ENCODE data around the gene MYL12B.
A peak's percentile ranks its signal among the peaks of the same experiment; 100 is the strongest.
"Not testable (repeated sequence)": the region's sequence is repeated elsewhere in the genome, so short reads cannot be mapped to it uniquely, and the experiment has no call there.

The MYL12B gene

DNA sequence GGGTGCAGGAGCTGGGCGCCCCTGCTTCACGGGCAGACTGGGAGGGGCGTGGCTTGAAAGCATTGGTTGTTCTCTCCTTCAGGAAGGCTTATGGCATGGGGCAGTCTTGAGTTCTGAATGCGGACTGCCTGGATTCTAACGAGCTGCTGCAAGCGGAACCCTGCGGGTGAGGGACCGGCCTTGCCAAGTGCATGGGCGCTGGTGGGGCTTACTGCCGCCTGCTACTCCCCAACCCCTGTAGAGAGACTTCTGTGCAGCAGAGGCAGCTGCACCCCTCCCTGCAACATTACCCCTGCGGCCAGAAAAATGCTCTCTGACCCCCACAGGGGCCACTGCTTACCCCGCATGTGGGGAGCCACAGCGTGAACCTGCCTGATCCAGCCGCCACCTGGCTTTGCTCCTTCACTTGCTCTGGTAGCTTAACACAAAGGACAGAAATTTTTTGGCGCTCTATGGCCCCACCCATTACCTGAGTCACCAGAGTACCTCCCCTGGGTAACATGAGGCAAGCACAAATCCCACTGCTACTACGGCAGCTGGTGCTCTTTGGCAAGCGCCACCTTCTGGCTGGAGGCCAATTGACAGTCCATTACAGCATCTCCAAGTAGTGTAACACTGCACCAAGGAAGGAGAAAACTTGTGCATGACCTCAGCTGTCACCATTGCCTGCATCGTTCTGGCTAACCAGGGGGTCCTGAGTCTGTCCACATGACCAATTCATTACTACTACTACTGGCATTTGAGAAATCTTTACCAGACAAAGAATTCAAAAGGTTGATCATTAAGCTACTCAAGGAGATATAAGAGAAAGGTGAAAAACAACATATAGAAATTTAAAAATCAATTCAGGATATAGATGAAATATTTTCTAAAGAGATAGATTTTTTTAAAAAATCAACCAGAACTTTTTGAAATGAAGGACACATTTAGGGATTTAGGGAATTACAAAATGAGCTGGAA, 35.4 kb downstream of the MYL12B start:
- H3K4me3 ChIP-seq (ENCODE audit: low read length in 2 of 2), result peak overlapping the region; percentile 75 to 88
- peak overlapping the region; percentile 67 to 81 for H3K9ac ChIP-seq (ENCODE audit: low read depth in 1 of 2, low read length in 2 of 2)
- peak overlapping the region; percentile 43 to 65 for H3K27ac ChIP-seq (ENCODE audit: low read depth in 2 of 2, low read length in 2 of 2)
- H3K9me3 ChIP-seq (ENCODE audit: control insufficient read depth in 2 of 2, low read length in 2 of 2), result no peaks in the 10 kb centered on the region
- peaks cover 0 to 6% of the 10 kb centered on the region in 2 donors for H3K4me1 ChIP-seq (ENCODE audit: control insufficient read depth in 2 of 2, insufficient read depth in 2 of 2, low read length in 2 of 2)
- H3K36me3 ChIP-seq (ENCODE audit: control insufficient read depth in 2 of 2, insufficient read depth in 2 of 2, low read length in 2 of 2), result no peaks in the 10 kb centered on the region
- peaks cover 0 to 4% of the 10 kb centered on the region in 2 donors for H3K27me3 ChIP-seq (ENCODE audit: control insufficient read depth in 2 of 2, insufficient read depth in 2 of 2, low read length in 2 of 2)

GRCh38 chr18:3304832-3305231, 42.9 kb downstream of the MYL12B start:
- H3K9me3 ChIP-seq (ENCODE audit: control insufficient read depth in 2 of 2, low read length in 2 of 2), result no peaks in the 10 kb centered on the region
- H3K4me1 ChIP-seq (ENCODE audit: control insufficient read depth in 2 of 2, insufficient read depth in 2 of 2, low read length in 2 of 2), result no peaks in the 10 kb centered on the region
- H3K9ac ChIP-seq (ENCODE audit: low read depth in 1 of 2, low read length in 2 of 2), result no peak overlapping the region
- no peak overlapping the region for H3K4me3 ChIP-seq (ENCODE audit: low read length in 2 of 2)
- H3K36me3 ChIP-seq (ENCODE audit: control insufficient read depth in 2 of 2, insufficient read depth in 2 of 2, low read length in 2 of 2), result no peaks in the 10 kb centered on the region
- H3K27me3 ChIP-seq (ENCODE audit: control insufficient read depth in 2 of 2, insufficient read depth in 2 of 2, low read length in 2 of 2), result no peaks in the 10 kb centered on the region
- H3K27ac ChIP-seq (ENCODE audit: low read depth in 2 of 2, low read length in 2 of 2), result no peak overlapping the region

- no peak overlapping the region for H3K9ac ChIP-seq (ENCODE audit: low read depth in 1 of 2, low read length in 2 of 2)
- H3K27ac ChIP-seq (ENCODE audit: low read depth in 2 of 2, low read length in 2 of 2), result peak overlapping the region in 1 of 2 donors; percentile 12
- no peaks in the 10 kb centered on the region for H3K27me3 ChIP-seq (ENCODE audit: control insufficient read depth in 2 of 2, insufficient read depth in 2 of 2, low read length in 2 of 2)
- no peaks in the 10 kb centered on the region for H3K4me1 ChIP-seq (ENCODE audit: control insufficient read depth in 2 of 2, insufficient read depth in 2 of 2, low read length in 2 of 2)
- H3K4me3 ChIP-seq (ENCODE audit: low read length in 2 of 2), result no peak overlapping the region
- H3K9me3 ChIP-seq (ENCODE audit: control insufficient read depth in 2 of 2, low read length in 2 of 2), result no peaks in the 10 kb centered on the region
- H3K36me3 ChIP-seq (ENCODE audit: control insufficient read depth in 2 of 2, insufficient read depth in 2 of 2, low read length in 2 of 2), result no peaks in the 10 kb centered on the region
These were observed 43.4 kb downstream of the MYL12B start for GRCh38 chr18:3305354-3305762.

DNA sequence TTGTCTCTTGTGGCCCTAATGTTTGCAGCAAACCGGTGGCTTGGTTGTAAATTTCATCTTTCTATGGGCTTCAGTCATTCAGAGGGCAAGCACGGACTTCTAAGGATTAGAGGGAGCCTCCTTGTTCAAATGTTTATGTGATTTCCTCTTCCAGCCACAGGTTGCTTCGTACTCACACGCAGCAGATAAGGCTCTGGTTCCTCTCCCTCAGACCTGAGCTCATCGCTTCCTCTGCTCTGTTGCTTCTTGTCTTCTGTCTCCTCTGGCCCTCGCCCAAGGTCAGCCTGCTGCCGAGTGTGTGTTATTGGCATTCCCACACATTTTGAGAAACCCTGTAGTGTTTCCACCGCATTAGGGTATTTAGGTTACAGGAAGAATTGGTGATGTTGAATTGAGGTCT, 44.0 kb downstream of the MYL12B start:
- Histone ChIP-seq H3K27ac (ENCODE audit: low read depth in 2 of 2, low read length in 2 of 2) (peak overlapping the region in 1 of 2 donors; percentile 12), H3K4me3 (ENCODE audit: low read length in 2 of 2) (no peak overlapping the region), H3K4me1 (ENCODE audit: control insufficient read depth in 2 of 2, insufficient read depth in 2 of 2, low read length in 2 of 2) (no peaks in the 10 kb centered on the region), H3K36me3 (ENCODE audit: control insufficient read depth in 2 of 2, insufficient read depth in 2 of 2, low read length in 2 of 2) (no peaks in the 10 kb centered on the region), H3K27me3 (ENCODE audit: control insufficient read depth in 2 of 2, insufficient read depth in 2 of 2, low read length in 2 of 2) (no peaks in the 10 kb centered on the region), H3K9ac (ENCODE audit: low read depth in 1 of 2, low read length in 2 of 2) (no peak overlapping the region), H3K9me3 (ENCODE audit: control insufficient read depth in 2 of 2, low read length in 2 of 2) (no peaks in the 10 kb centered on the region)

GRCh38 chr18:3306391-3306790, 44.5 kb downstream of the MYL12B start:
- no peaks in the 10 kb centered on the region for H3K27me3 ChIP-seq (ENCODE audit: control insufficient read depth in 2 of 2, insufficient read depth in 2 of 2, low read length in 2 of 2)
- H3K9me3 ChIP-seq (ENCODE audit: control insufficient read depth in 2 of 2, low read length in 2 of 2), result no peaks in the 10 kb centered on the region
- H3K36me3 ChIP-seq (ENCODE audit: control insufficient read depth in 2 of 2, insufficient read depth in 2 of 2, low read length in 2 of 2), result no peaks in the 10 kb centered on the region
- no peak overlapping the region for H3K4me3 ChIP-seq (ENCODE audit: low read length in 2 of 2)
- H3K9ac ChIP-seq (ENCODE audit: low read depth in 1 of 2, low read length in 2 of 2), result no peak overlapping the region
- H3K4me1 ChIP-seq (ENCODE audit: control insufficient read depth in 2 of 2, insufficient read depth in 2 of 2, low read length in 2 of 2), result no peaks in the 10 kb centered on the region
- H3K27ac ChIP-seq (ENCODE audit: low read depth in 2 of 2, low read length in 2 of 2), result no peak overlapping the region

DNA sequence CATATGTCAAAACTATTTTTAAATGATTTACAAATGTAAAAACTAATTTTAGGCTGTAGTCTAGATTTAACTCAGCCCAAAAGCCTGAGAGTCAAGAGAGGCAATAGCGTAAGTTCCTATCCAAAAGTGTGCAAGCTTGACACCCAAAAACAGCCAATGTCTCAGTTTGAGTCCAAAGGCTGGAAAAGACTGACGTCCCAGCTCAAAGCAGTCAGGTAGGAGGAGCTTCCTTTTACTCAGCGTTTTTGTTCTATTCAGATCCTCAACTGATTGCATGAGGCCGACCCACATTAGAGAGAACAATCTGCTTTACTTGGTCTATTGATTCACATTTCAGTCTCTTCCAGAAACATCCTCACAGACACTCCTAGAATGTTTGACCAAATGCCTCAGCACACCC, 51.8 kb downstream of the MYL12B start:
- Histone ChIP-seq H3K9me3 (ENCODE audit: control insufficient read depth in 2 of 2, low read length in 2 of 2) (no peaks in the 10 kb centered on the region), H3K4me3 (ENCODE audit: low read length in 2 of 2) (no peak overlapping the region), H3K36me3 (ENCODE audit: control insufficient read depth in 2 of 2, insufficient read depth in 2 of 2, low read length in 2 of 2) (no peaks in the 10 kb centered on the region), H3K4me1 (ENCODE audit: control insufficient read depth in 2 of 2, insufficient read depth in 2 of 2, low read length in 2 of 2) (no peaks in the 10 kb centered on the region), H3K27ac (ENCODE audit: low read depth in 2 of 2, low read length in 2 of 2) (no peak overlapping the region), H3K9ac (ENCODE audit: low read depth in 1 of 2, low read length in 2 of 2) (no peak overlapping the region), H3K27me3 (ENCODE audit: control insufficient read depth in 2 of 2, insufficient read depth in 2 of 2, low read length in 2 of 2) (no peaks in the 10 kb centered on the region)

- H3K9me3 ChIP-seq (ENCODE audit: control insufficient read depth in 2 of 2, low read length in 2 of 2); H3K4me1 ChIP-seq (ENCODE audit: control insufficient read depth in 2 of 2, insufficient read depth in 2 of 2, low read length in 2 of 2); H3K36me3 ChIP-seq (ENCODE audit: control insufficient read depth in 2 of 2, insufficient read depth in 2 of 2, low read length in 2 of 2); H3K9ac ChIP-seq (ENCODE audit: low read depth in 1 of 2, low read length in 2 of 2); H3K27me3 ChIP-seq (ENCODE audit: control insufficient read depth in 2 of 2, insufficient read depth in 2 of 2, low read length in 2 of 2); H3K4me3 ChIP-seq (ENCODE audit: low read length in 2 of 2); H3K27ac ChIP-seq (ENCODE audit: low read depth in 2 of 2, low read length in 2 of 2): not testable (repeated sequence)
These were observed 53.4 kb downstream of the MYL12B start for GRCh38 chr18:3315344-3315743.

GRCh38 chr18:3319399-3319798, 57.5 kb downstream of the MYL12B start:
- H3K27ac ChIP-seq (ENCODE audit: low read depth in 2 of 2, low read length in 2 of 2), result no peak overlapping the region
- no peak overlapping the region for H3K4me3 ChIP-seq (ENCODE audit: low read length in 2 of 2)
- no peaks in the 10 kb centered on the region for H3K27me3 ChIP-seq (ENCODE audit: control insufficient read depth in 2 of 2, insufficient read depth in 2 of 2, low read length in 2 of 2)
- H3K4me1 ChIP-seq (ENCODE audit: control insufficient read depth in 2 of 2, insufficient read depth in 2 of 2, low read length in 2 of 2), result no peaks in the 10 kb centered on the region
- no peaks in the 10 kb centered on the region for H3K36me3 ChIP-seq (ENCODE audit: control insufficient read depth in 2 of 2, insufficient read depth in 2 of 2, low read length in 2 of 2)
- no peaks in the 10 kb centered on the region for H3K9me3 ChIP-seq (ENCODE audit: control insufficient read depth in 2 of 2, low read length in 2 of 2)
- no peak overlapping the region for H3K9ac ChIP-seq (ENCODE audit: low read depth in 1 of 2, low read length in 2 of 2)

GRCh38 chr18:3319894-3320454, 58.0 kb downstream of the MYL12B start:
- Histone ChIP-seq H3K36me3 (ENCODE audit: control insufficient read depth in 2 of 2, insufficient read depth in 2 of 2, low read length in 2 of 2) (no peaks in the 10 kb centered on the region), H3K9ac (ENCODE audit: low read depth in 1 of 2, low read length in 2 of 2) (no peak overlapping the region), H3K4me3 (ENCODE audit: low read length in 2 of 2) (no peak overlapping the region), H3K9me3 (ENCODE audit: control insufficient read depth in 2 of 2, low read length in 2 of 2) (no peaks in the 10 kb centered on the region), H3K27me3 (ENCODE audit: control insufficient read depth in 2 of 2, insufficient read depth in 2 of 2, low read length in 2 of 2) (no peaks in the 10 kb centered on the region), H3K4me1 (ENCODE audit: control insufficient read depth in 2 of 2, insufficient read depth in 2 of 2, low read length in 2 of 2) (no peaks in the 10 kb centered on the region), H3K27ac (ENCODE audit: low read depth in 2 of 2, low read length in 2 of 2) (no peak overlapping the region)

DNA sequence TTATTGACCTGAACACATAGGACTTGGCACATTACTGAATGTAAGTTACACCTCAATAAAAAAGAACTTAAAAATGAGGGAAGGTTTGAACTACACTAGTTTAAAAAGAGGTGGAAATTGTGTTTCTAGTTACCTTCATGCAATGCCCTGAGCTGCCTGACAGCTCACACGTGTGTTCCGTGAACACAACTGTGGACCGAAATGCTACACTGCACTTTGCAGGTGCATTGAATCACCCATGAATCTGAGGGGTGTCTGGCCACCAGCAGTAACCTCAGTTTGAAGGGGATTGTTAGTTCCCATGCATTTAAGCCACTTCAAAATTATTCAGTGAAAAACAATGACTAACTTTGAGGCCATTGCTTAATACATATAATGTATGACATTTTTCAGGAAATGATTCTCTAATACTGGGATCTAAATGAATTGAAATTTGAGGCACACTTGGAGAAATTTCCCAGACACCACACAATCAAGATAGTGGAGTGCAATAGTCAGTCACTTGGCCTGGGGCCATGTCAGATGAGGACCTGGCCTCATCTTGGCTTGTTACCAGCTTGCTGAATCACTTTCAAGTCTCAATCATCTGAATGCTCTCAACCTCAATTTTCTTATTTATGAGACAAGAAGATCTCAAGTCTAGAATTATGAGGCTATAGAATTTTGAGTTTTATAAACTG, 59.3 kb downstream of the MYL12B start:
- no peak overlapping the region for H3K27ac ChIP-seq (ENCODE audit: low read depth in 2 of 2, low read length in 2 of 2)
- no peaks in the 10 kb centered on the region for H3K27me3 ChIP-seq (ENCODE audit: control insufficient read depth in 2 of 2, insufficient read depth in 2 of 2, low read length in 2 of 2)
- no peak overlapping the region for H3K4me3 ChIP-seq (ENCODE audit: low read length in 2 of 2)
- H3K9ac ChIP-seq (ENCODE audit: low read depth in 1 of 2, low read length in 2 of 2), result no peak overlapping the region
- no peaks in the 10 kb centered on the region for H3K4me1 ChIP-seq (ENCODE audit: control insufficient read depth in 2 of 2, insufficient read depth in 2 of 2, low read length in 2 of 2)
- H3K9me3 ChIP-seq (ENCODE audit: control insufficient read depth in 2 of 2, low read length in 2 of 2), result no peaks in the 10 kb centered on the region
- H3K36me3 ChIP-seq (ENCODE audit: control insufficient read depth in 2 of 2, insufficient read depth in 2 of 2, low read length in 2 of 2), result no peaks in the 10 kb centered on the region

Measured in mucosa of rectum (tissue), 2 donors.